G401.6 (cell line): ENCODE data around the gene ONECUT2.

Experiments
- FAIRE-seq: peaks from 2 replicates; lab custom pipeline; 2012; peaks lifted over from hg19 to GRCh38; lab: Jason Lieb, UNC

Gene ONECUT2

DNA sequence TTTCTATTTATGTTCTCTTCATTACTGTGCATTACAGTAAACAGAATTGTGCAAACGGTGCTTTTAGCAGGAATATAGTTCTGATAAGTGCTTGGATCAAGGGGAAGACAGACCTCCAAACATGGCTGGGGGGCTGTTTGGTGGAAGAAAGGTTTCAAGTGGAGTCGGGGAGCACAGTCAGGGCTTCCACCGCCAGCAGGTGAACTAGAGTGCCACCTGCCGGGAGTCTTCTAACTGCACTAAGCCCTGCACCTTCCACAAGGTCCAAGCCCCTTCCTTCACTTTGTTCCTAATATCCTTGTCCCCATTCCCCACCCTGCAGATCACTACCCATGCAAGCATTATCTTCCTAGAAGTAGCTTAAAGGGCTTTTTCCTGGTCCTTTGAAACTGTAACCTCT, 11.1 kb downstream of the ONECUT2 start:
- FAIRE-seq = no peak

DNA sequence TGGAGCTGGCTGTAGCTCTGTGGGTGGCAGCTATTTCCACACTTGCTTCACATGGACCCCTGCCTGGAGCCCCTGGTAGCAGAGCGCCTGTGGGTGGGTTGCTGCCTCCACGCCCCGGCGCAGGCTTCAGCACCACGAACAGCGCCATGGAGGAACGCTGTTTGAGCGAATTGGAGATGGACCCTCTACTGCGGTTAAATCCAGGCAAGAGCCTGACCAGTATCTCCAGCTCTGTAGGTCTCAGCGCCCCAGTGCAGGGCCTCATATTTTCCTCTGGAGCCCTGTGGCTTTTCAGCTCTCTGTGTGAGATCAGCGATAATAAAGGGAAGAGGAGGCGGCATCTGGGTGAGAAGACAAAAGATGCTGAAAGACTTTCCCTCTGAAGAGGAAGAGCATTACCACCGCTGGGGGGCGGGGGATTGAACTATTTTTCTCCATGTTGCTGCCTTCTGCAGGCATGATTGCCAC, 12.0 kb downstream of the ONECUT2 start:
- no peak for FAIRE-seq

DNA sequence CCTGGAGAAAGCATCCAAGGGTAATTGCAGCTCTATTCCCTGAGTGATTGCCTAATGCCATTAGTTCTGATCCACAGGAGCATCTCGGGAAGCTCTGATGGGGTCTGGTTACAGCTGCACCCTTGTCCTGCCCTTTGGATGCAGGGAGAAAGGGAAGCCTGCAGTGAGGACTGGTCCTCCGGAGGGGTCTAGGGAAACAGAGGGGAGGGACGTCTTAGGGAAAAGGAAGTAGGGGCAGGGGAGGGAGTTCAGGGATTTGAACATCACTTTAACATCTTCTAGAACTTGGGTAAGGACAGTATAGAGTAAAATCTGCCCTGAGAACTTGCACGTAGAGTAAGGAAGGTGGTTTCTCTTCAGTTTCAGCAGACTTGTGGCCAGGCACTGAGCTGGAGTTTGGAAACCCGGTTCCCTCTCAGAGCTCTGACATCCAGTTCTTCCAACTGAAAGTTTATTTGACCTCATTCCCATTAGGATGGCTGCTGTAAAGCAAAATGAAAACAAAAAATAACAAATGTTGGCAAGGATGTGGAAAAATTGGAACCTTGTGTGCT, 20.5 kb downstream of the ONECUT2 start:
- no peak for FAIRE-seq

DNA sequence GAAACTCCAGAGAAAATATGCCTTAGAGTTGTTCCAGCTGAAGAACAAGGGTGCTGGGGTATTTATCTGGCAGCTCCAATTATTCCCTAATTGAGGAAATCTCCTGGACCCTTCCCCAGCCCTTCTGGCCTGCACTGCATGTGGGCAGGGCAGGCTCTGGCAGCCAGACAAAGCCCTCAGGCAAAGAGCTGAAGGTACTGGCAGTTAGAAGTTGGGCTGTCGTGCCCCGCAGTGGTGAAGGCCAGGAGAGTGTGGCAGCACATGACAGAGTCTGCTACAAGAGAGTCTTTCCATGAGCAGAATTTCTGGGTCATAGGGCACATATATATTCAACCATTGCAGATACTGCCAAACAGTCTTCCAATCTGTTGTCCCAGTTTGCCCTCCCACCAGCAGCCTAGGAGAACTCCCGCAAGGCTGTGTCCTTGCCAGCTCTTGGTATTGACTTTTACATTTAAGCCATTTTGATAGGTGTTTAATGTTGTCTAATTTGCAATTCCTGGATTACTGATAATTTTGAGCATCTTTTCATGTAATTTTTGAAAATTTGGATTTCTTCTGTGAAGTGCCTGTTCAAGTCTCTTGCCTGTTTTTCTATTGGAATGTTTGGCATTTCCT, 26.6 kb downstream of the ONECUT2 start:
- no peak for FAIRE-seq

DNA sequence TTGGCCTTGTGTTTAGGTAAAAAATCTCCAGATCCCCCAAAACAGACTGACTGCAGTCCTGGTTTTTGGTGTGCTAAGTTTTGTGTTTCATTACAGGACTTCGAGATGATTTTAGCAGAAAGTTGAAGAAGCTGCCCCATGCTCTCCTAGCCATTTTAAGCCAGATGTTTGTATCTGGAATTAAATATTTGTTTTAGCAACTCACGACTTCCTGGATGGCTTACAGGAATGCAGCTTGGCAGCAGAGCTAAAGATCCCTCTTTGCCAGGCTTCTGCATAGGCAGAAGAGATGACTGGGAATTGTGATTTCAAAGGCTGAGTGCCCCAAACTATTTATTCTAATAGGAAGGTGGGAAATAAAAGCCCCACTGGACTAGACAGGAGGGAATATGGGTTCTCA, 31.1 kb downstream of the ONECUT2 start:
- FAIRE-seq = no peak

DNA sequence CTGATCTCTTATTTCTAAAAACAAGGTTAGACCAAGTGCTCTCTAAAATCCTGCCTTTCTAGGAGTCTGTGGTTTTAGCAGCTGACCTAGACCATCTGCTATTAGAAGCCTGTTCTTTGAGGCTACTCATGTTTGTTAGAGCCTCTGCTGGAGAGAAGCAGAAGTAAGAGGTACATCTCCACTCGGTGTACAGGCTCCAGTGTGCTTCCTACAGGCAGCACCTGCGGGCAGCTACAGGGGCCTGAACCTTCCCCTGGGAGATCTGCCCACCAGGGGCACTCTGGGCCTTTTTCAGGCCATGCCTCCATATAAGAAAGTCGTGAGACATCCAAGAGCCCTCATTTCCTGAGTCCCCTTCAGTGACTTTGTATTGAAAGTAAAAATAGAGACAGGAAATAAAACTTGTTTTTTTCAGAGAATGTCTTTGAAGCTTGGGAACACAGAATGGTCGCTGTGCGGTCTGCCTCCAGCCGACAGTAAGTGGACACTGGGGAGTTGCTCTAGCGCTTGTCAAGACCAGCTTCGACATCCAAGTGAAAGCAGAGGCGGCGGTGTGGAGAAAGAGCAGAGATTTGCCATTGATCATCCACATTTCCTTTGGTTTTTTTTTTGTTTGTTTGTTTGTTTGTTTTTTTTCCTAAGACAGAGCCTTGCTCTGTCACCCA, 31.7 kb downstream of the ONECUT2 start:
- FAIRE-seq = no peak

DNA sequence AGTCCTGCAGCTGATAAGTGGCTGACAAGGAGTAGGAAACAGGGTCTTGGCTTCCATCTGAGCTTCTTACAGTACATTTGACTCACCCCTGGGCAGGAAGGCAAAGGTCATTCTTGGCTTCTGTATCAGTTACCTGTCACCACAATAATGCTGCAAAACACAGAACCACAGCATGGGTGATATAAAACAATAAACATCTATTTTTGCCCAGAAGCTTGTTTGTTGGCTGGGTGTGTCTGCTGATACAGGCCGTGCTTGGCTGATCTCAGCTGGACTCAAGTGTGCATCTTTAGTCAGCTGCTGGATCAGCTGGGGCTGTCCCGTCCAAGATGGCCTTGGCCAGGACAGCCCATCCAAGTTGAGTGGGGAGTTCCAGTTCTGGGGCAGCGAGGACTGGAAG, 34.7 kb downstream of the ONECUT2 start:
- FAIRE-seq = no peak

DNA sequence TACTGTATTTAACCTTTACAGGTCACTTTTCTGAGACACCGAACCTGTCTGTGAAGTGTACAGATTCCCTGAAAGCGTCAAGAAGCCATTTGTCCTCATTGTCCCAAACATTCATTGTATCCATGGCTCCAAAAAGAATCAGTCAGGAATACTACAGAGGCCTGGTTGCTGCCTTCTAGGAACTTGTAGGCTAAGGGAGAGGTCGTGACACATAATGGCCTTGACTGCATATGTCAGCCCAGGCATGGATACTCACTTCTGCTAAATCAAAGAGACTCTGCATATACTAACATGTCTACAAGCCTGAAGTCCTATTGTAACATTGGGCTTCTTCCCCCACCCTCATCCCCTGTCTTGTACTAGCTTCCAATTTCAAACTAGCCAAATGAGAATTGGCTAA, 40.2 kb downstream of the ONECUT2 start:
- FAIRE-seq = no peak

DNA sequence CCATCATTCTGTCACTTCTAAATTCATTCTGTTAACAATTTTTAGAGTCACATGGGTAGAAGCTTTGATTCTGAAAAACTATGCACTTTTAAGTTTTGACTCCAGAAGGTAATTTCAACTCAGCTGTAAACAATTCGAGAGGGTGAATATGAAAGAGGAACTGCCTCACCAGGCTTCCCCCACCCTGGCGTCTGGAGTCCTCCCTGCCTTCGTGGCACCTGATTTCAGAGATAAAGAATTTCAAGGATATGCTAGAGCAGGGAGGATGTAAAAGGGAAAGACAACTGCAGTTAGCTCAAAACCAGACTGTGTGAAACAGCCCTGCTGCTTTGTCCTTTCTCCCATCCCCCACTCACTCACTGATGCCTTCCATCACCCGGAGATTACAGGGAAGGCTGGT, 40.7 kb downstream of the ONECUT2 start:
- no peak for FAIRE-seq

DNA sequence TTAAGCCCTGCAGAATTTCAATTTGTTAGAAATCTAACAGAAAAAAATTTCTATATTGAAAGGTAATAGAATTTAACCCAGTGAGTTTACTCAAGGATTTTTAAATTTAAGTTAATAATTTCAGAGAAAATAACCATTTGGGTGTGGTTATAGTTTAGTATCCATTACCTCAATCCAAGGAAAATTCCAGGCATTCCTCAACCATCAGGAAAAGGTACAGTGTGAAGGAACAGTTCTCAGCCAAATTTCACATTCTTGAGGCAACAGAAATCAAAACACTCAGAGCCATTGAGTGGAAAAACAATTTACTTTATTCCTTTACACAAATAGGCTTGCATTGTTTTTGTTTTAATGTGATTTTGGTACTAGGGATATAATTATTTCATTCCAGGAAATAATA, 45.6 kb downstream of the ONECUT2 start:
- FAIRE-seq = no peak

DNA sequence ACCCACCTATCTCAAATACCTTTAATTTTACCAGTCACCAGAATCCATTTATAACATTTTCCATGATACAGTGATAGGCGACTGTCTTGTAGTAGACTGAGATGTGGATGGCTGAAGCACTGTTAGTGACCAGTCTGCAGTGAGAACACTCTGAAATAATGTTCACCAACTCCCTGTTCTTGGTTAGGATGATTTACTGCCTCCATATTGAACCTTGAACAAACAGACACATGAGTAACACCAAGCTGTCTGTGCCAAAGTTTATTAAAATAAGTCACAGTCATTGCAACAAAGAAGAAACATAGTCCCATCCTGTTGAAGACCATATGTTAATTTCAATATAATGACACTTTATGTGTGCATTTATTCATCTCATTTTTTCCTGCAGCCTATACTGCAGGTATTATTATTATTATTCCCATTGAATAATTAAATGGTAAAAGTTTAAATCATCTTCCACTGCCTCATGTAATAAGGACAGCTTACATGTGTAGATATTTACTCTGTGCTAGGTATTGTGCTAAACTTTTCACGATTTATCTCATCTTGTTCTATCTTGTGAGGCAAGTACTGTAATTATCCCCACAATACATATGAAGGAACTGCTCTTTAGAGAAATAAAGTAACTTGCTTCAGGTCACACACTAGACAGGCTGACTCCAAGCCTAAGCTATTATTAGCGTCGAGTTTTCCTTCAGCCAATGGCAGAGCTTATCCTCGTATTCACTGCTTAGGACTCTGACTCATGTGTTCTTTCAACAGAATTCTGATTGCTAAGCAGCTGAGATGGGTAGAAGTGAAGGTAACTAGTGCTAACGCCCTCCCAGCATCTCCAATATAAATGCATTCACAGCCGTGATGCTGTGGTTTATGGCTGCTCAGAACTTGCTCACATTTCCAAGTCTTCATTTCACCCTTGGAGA, 62.5 kb downstream of the ONECUT2 start:
- FAIRE-seq = no peak

DNA sequence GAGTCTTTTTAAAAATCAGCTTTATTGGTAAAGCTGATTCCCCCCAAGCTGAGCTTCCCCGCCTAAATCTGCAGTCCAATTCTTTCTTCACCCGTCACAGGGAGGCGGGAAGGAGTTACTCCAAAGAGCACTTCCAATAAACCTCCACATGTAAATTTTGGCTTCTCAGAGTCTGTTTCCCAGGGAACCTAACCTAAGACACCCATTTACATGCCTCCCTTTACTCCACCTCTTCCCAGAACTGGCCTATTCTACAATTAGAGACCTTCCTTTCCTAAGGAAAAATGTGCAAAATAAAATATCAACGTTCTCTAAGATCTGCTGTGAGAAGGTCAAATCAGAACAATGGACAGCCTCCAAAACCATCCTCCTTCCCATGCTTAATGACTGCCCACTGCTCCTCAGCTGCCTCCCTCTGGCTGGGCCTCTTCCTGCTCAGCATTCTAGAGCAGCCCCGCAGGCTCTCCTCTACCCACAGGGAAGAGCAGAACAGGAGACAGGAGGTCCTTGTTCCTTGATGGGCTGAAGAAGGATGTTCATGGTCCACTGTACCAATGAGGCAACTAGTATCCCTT, 63.6 kb downstream of the ONECUT2 start:
- FAIRE-seq = no peak

DNA sequence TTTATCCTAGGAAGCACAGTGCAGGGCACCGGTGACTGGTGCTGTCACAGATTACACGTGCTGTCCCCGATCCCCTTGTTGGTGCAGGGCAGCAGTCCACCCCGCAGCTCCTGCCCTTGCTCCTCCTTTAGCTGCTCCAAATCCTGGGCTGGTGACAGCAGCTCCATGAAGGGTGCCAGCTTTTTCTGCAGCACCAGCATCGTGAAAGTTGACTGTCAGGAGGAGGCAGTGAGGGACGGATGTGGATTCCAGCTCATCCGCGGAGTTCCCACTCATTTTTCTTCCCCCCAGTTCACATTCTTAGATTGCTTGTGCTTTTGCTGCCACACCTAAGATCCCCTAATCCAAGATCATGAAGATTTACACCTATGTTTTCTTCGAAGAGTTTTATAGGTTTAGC, 67.5 kb downstream of the ONECUT2 start:
- FAIRE-seq = no peak

DNA sequence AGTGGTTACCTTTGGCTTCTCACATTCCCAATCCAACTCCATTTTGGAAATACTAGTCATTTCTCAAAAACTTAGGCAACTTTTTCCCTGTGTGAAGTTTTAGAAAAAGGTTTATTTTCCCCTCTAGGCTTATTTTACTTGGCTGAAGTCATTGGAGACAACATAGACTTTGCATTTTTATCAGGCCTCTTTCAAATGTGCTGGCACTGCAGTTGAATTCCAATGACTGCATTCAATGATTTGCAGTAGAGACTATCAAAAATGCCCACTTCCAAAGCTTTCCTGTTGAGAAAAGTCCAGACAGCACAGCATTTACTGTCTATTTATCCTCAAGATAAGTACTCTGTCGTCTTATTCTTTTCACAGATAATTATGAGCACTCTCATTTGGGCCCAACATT, 70.1 kb downstream of the ONECUT2 start:
- FAIRE-seq = no peak

DNA sequence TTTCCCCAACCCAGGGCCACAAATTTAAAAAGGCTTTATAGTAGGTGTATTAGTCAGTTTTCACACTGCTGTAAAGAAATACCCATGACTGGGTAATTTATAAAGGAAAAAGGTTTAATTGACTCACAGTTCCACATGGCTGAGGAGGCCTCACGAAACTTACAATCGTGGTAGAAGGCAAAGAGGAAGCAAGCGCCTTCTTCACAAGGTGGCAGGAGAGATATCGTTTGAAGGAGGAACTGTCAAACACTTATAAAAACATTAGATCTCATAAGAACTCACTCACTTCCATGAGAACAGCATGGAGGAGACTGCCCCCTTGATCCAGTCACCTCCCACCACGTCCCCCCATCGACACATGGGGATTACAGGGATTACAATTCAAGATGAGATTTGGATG, 80.9 kb downstream of the ONECUT2 start:
- FAIRE-seq = no peak

DNA sequence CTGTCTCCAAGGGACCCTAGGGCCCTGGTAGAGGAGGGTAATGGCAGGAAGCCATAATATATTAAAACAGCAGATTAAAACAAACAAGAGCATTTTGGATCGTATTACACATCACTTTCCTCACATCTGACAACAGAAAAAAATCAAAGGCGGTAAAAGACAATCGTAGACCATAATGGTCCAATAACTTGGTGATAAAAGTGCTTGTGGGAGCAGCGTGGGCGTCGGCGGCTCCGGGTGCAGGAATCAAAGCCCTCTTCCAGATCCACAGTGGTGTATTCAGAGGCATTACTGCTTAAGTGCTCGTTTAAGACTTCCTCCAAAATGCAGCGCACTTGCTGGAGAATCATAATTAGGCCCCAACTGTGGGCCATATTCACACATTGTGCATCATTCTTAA, 83.4 kb downstream of the ONECUT2 start:
- no peak for FAIRE-seq

DNA sequence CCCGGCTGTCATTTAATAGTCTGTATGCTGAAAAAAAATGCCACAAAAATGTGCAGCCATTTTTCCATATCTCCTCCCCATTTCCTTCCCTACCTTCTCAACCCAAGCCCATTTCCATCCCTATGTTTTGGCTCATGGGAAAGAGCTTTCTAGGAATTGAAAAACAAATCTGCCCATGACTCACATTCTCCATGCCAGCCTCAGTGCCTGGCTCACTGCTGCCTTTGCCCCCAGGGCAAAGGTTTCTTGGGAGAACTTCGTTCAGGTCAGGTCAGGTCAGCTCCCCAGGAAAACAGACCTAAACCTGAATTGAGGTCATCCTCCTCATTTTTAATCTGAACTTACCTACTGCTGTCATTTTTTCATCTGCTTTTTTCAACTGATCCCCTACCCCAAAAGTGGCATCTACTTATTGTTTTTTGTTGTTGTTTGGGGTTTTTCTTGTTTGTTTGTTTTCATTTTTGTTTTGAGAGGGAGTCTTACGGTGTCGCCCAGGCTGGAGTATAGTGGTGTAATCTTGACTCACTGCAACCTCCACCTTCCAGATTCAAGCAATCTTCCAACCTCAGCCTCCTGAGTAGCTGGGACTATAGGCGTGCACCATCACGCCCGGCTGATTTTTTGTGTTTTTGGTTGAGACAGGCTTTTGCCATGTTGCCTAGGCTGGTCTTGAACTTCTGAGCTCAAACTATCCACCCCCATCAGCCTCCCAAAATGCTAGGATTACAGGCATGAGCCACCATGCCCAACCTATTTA, 84.7 kb downstream of the ONECUT2 start:
- no peak for FAIRE-seq

DNA sequence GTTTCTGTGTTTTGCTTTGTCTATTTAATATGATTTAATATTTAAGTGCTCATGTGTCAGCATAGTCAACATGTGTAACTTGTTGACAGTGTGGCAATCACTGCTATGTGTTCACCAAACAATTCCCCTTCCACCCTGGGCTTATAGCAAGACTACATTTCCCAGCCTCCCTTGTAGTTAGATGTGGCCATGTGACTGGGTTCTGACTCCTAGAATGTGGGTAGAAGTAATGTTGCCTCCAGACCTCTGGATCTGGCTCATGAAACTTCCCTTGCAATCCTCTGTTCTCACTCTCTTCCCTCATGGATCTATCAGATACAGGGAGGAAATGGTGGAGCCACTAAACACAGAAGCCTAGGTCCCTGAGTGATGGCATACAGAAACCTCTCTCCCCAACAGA, 87.2 kb downstream of the ONECUT2 start:
- FAIRE-seq = peak; percentile 13

DNA sequence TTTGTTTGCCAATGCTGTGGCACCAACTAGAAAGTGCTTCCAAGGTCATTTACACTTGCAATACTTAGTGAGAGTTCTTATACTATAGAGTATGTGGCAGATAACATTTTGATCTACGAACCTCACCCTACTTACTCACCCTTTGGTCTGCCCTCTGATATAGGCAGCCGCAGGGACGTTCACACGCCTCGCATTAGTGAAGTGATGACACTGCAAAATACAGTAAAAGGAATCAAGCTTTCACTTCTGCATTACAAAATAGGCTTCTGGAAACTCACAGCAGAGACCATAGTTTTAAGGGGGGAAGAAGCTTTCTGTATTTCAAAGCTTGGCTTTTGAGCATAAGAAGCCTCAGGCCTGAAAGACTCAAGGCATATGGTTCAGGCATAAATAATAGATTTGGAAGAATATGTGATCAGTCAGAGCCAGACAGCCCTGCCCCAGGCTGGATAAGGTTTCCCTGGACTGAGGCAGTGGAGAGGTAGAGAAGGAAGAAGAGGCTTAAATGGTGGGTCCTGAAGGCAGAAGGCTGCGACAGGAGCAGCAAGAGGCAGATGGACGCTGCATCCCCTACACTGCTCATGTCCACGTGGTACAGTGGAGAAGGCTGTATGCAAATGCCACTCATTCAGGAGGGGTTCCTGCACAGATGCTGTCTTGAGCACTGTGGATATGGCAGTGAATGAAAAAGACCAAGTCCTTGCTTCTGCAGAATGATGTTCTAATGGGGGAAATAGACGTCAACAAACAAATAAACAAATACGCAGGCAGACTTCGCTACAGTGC, 88.2 kb downstream of the ONECUT2 start:
- no peak for FAIRE-seq

DNA sequence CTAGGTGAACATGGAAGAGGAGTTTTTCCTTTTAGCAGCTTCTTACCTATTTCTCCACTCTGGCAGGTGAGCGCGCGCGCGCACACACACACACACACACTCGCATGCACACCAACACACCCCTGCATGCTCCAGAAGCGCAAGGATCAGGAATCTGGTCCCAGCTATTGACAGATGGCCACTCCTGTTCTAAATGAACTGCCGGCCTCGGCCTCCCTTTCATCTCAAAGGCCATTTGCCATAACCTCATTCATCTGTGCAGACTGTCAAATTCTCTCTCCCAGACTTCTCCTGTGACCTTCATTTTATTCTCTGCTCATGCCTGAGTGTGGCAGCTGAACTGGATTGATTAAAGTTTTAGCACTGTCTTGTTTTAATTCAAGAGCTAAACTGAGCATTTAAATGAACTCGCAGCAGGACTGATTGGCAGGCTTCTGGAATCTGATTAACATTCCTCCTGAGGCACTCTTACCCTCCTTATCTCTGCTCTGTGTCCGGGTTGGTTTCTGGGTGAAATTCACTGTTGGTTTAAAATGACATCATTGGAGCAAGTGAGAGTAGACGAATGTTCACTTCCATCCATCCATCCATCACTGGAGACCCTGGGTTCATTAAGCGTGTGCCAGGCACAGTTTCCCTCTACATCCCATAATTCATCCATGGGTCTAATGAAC, 92.5 kb downstream of the ONECUT2 start:
- FAIRE-seq = no peak
